ENCODE measurements around the gene CCDC12.
A peak's percentile ranks its signal among the peaks of the same experiment; 100 is the strongest.

CCDC12 gene

GRCh38 chr3:46994801-46995731 is 18.5 kb upstream of the CCDC12 start:
- DNase-seq, result no peak

GRCh38 chr3:46993986-46994385 is 17.4 kb upstream of the CCDC12 start:
- no peak for DNase-seq

- no peak for DNase-seq
Measured at GRCh38 chr3:46993292-46993691, 16.7 kb upstream of the CCDC12 start.

GRCh38 chr3:46992231-46992630 is 15.7 kb upstream of the CCDC12 start:
- DNase-seq, result no peak

- DNase-seq, result no peak
Measured at GRCh38 chr3:46991406-46992165, 15.0 kb upstream of the CCDC12 start.

- no peak for DNase-seq
Measured at GRCh38 chr3:46990573-46991374, 14.2 kb upstream of the CCDC12 start.

- DNase-seq, result no peak
Measured at GRCh38 chr3:46989146-46989810, 12.7 kb upstream of the CCDC12 start.

- no peak for DNase-seq
Measured at GRCh38 chr3:46988616-46989015, 12.1 kb upstream of the CCDC12 start.

- peak; percentile 46 for DNase-seq
Measured at GRCh38 chr3:46987743-46988401, 11.3 kb upstream of the CCDC12 start.

GRCh38 chr3:46987319-46987742 is 10.8 kb upstream of the CCDC12 start:
- no peak for DNase-seq

GRCh38 chr3:46986782-46987310 is 10.3 kb upstream of the CCDC12 start:
- DNase-seq, result no peak

GRCh38 chr3:46986055-46986730 is 9.6 kb upstream of the CCDC12 start:
- DNase-seq, result no peak

GRCh38 chr3:46985588-46985987 is 9.0 kb upstream of the CCDC12 start:
- DNase-seq, result no peak

- no peak for DNase-seq
Measured at GRCh38 chr3:46984591-46985459, 8.3 kb upstream of the CCDC12 start.

GRCh38 chr3:46982546-46982945 is 6.0 kb upstream of the CCDC12 start:
- DNase-seq, result no peak

GRCh38 chr3:46981932-46982471 is 5.5 kb upstream of the CCDC12 start:
- no peak for DNase-seq

- DNase-seq, result no peak
Measured at GRCh38 chr3:46979958-46980497, 3.5 kb upstream of the CCDC12 start.

GRCh38 chr3:46978985-46979944 is 2.7 kb upstream of the CCDC12 start, which contains the start of gene NBEAL2:
Gene NBEAL2, plus strand, starts transcription at chr3:46979666. Its CDS starts 196 bp downstream, at chr3:46979862.
- DNase-seq, result peak; percentile 87

Data from fibroblast of skin of right quadriceps (primary cell).